GM12801 (cell line): Measurements from ENCODE around the gene UTS2R.

Source experiments
- TF ChIP-seq, protein P1 (sequence below): IDR thresholded peaks from one replicate; pipeline ENCODE4 v1.5.1; 2011; ENCODE audit warnings: control low read depth; ENCODE audit not compliant: insufficient read length; ENCODE audit errors: extremely low read depth

UTS2R gene

DNA sequence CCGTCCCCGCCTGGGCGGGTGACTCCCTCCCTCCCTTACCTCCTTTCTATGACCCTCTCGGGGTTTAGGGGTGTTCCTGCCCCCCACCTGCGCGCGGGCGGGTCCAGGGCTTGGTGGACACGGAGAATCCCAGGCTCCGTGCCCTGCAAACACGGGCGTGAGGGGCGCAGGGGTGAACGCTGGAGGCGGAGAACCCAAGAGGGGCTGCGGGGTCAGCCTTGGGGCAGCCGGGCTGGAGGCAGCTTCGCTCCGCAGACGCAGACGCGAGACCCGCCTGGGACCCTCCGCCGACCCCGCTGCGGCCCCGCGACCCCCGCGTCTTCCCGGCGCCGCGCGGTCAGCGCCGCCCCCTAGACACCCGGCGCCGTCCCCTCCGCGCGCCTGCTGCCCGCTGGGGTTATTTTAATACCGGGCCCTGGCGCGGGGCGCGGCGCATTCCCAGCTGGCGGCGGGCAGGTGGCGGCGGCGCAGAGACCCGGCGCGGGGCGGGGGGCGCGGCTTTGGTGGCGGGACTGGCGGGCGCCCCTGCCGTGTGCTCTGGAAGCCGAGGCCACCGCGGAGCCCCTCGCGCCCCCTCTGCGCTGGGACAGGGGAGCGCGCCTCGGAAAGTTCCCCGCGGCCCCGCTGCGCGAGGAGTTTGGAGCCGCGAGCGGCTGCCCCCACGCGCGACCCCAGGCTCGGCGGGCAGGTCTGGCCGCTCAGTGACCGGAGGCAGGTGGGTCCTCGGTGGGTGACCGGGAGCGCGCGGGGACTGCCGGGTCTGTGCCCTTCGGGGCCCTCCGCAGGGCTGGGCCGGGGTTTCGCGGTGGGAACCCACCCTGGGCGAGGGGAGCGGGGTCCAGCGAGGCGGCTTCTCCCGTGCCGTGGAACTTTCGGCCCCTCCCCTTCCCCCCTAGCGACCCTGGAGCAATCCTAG is at the start of gene UTS2R:
Gene UTS2R (plus strand): TSS at position 433 of the 916 bp plus-strand sequence. CDS start 2,560 bp downstream, outside the sequence.
- TF ChIP-seq, protein P1, sequence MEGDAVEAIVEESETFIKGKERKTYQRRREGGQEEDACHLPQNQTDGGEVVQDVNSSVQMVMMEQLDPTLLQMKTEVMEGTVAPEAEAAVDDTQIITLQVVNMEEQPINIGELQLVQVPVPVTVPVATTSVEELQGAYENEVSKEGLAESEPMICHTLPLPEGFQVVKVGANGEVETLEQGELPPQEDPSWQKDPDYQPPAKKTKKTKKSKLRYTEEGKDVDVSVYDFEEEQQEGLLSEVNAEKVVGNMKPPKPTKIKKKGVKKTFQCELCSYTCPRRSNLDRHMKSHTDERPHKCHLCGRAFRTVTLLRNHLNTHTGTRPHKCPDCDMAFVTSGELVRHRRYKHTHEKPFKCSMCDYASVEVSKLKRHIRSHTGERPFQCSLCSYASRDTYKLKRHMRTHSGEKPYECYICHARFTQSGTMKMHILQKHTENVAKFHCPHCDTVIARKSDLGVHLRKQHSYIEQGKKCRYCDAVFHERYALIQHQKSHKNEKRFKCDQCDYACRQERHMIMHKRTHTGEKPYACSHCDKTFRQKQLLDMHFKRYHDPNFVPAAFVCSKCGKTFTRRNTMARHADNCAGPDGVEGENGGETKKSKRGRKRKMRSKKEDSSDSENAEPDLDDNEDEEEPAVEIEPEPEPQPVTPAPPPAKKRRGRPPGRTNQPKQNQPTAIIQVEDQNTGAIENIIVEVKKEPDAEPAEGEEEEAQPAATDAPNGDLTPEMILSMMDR = no peak

DNA sequence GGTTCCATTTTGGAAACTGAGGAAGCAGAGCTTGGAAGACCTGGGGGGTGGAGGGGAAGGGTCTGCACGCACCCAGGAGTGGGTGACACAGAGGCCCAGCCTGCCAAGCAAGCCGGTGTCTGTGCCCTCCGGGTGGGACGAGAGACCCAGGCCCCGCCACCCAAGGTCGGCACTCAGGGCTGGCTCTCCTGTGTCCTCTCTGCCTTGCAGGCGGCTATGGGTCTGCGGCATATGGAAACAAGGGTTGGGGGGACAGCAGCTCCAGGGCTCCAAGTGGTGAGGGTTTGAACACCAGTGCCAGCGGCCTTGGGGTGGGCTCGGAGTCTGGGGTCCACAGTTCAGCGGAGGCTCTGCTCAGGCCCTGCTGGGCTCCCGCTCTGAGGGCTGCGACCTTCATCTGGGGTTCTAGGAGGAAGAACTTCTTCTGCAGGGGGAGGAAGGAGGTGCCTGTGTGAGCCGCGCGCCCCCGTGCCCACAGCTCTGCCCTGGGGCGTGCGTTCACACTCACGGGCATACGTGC is 49.6 kb upstream of the UTS2R start:
- TF ChIP-seq, protein P1 = no peak

DNA sequence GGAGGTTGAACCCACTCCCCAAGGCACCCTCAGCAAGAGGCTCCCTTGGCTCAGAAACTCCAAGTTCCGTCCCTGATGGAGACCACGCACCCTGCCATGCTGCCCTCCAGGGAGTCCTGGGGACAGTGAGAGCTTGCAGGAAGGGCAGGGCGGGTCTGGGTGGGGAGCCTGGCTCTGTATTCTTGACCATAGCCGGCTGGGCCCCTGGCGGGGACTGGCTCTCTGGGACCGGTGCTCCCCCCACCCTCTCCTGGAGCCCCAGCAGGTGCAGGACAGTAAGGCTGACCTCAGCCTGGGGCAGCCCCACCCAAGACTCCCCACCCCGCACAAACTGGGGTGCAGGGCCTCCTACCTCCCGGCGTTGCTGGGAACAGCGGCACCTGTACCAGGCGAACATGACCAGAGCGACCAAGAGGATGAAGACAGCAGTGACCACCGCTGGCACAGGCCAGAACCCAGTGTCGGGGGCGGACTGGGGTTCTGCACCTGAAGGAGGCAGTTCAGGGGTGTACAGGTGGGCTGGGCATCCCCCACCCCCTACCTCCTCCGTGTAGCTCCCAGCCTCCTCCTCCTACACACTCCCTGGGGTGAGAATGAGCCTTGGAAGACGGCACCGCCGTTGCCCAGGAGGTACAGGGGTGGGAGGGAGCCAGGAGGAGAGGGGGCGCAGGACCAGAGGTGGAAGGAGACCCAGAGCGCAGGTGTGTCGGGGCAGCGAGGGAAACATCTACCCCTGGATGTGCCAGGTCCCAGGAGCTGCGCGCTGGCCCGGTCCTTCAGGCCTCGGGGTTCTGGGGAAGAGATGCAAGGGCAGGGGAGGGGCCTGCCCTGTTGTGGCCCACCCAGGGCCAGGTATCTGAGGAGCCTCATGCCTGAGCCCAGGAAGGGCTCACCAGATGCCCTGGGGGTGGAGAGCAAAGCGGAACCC is 48.8 kb upstream of the UTS2R start:
- TF ChIP-seq, protein P1 = no peak

DNA sequence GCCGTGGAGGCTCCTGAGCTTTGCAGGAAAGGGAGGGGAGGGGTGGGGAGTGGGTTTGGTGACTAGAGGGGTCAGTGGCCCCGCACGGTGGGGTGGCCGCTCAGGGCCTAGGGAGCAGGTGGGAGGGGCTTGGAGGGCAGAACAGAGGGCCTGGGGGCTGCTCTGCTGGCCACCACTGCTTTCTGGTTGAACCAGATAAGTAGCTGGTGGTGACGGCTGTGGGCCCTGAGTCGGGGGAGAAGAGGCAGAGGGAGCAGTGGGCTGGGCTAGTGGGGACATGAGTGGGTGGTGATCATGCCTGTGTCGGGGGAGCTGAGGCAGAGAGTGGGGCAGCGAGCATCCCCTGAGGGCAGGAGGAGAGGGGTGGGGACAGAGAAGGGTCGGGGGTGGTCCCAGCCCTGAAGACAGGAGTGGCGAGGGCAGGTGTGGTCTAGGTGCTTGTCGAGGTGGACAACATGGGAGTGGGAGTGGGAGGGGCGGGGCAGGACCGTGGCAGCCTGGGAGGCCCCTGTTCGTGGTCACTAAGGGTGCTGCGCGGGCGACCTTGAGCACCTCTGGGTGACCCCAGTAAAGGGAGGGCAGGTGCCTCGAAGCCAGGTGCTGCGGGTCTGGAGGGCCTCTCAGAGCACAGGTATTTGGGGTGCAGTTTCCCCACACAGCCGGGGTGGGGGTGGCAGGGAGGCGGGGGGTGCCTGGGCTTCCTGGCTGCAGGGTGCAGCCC is 47.9 kb upstream of the UTS2R start:
- TF ChIP-seq, protein P1 = no peak

- TF ChIP-seq, protein P1 = no peak
Measured at GRCh38 chr17:82324566-82325285, 46.8 kb upstream of the UTS2R start.

DNA sequence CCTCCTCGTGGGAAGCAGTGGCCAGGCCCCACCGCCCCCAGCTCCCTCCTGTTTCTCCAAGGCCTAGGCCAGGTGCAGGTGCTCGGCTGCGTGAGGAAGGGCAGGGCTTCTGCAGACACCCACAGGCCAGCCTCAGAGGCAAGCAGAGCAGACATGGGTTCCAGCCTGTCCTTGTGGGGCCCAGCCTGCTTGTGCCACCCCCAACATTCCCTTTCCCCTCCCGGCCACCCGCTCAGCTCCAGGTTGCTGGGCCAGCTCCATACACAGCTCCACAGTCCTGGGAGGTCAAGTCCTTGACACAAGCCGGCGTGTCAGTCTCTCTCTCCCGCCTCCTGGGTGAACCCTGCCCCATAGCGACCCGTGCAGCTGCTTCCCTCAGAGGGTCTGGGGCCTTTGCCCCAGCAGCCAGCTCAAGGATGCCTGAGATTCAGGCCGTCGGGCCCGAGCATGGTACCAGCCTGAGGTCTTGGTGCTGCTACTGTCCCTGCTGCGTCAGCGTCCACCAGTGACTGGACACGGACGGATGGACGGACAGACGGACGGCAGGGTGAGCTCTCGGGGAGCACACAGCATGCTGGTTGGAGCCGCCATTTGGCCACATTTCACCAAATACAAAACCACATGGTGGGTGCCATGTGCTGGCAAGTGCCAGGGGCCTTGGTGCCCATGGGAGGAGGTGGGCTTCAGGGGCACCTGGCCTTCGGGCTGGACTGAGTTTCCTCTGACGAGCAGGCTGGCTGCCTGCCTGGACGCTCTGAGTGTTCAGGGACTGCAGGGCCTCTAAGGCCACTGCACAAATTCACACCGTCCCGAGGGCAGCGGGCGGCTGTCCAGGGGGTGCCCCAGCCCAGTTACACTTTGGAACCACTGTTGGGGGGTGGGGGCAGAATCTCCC is 46.0 kb upstream of the UTS2R start:
- TF ChIP-seq, protein P1 = no peak
